ENCODE measurements around the gene HLA-DPA1. TPM values are rescaled to one million over a fixed set of nuclear protein-coding genes. Genes with fewer than 3 reads are reported as not detected.

HLA-DPA1 gene
- total RNA-seq, 1 donor from 2014 or later = 2.8 TPM

- no peaks in the 10 kb centered on the region for H3K9me3 ChIP-seq (ENCODE audit: low read depth)
- Mint-ChIP-seq H3K4me1 (no peaks in the 10 kb centered on the region), H3K27ac (no peak overlapping the region), H3K9me3 (peaks cover 2% of the 10 kb centered on the region), H3K36me3 (no peaks in the 10 kb centered on the region), H3K27me3 (ENCODE audit: insufficient read depth, low read depth) (peaks cover 1% of the 10 kb centered on the region), H3K4me3 (no peak overlapping the region)
- no peaks in the 10 kb centered on the region for H3K36me3 ChIP-seq
- no peak overlapping the region for H3K4me3 ChIP-seq
- H3K4me1 ChIP-seq = no peaks in the 10 kb centered on the region
- H3K9ac ChIP-seq = no peak overlapping the region
- H3K27me3 ChIP-seq = no peaks in the 10 kb centered on the region
- no peaks in the 10 kb centered on the region for H4K20me1 ChIP-seq (ENCODE audit: low read depth)
- peak; percentile 69 for DNase-seq (ENCODE audit: low spot score)
- H3K27ac ChIP-seq = no peak overlapping the region
- no peaks in the 10 kb centered on the region for H3K79me2 ChIP-seq (ENCODE audit: low read depth)
- peak; percentile 67 for TF ChIP-seq CTCF (IDR thresholded peaks at IDR 0.05)
- no peak for TF ChIP-seq EZH2 (IDR thresholded peaks at IDR 0.05)
- H2AFZ ChIP-seq (replicated peaks) = no peak overlapping the region
- no peak overlapping the region for H3K4me2 ChIP-seq
- no peaks in the 10 kb centered on the region for H3F3A ChIP-seq (ENCODE audit: low read depth)
These were observed 18.5 kb upstream of the HLA-DPA1 start for GRCh38 chr6:33091957-33092356.

- Histone ChIP-seq H3K9me3 (ENCODE audit: low read depth) (no peaks in the 10 kb centered on the region), H3K4me1 (no peaks in the 10 kb centered on the region), H3F3A (ENCODE audit: low read depth) (no peaks in the 10 kb centered on the region), H3K79me2 (ENCODE audit: low read depth) (no peaks in the 10 kb centered on the region), H3K4me2 (no peak overlapping the region), H3K4me3 (no peak overlapping the region), H3K36me3 (no peaks in the 10 kb centered on the region), H3K9ac (no peak overlapping the region), H2AFZ (replicated peaks) (no peak overlapping the region), H4K20me1 (ENCODE audit: low read depth) (no peaks in the 10 kb centered on the region), H3K27me3 (no peaks in the 10 kb centered on the region), H3K27ac (no peak overlapping the region)
- no peaks in the 10 kb centered on the region for H3K9me3 Mint-ChIP-seq
- DNase-seq (ENCODE audit: low spot score) = no peak
- TF ChIP-seq EZH2 (IDR thresholded peaks at IDR 0.05) (no peak), CTCF (IDR thresholded peaks at IDR 0.05) (no peak), EZH2phosphoT487 (IDR thresholded peaks at IDR 0.05) (no peak)
- no peak overlapping the region for H3K4me3 Mint-ChIP-seq
- no peak overlapping the region for H3K27ac Mint-ChIP-seq
- H3K36me3 Mint-ChIP-seq = no peaks in the 10 kb centered on the region
- H3K27me3 Mint-ChIP-seq (ENCODE audit: insufficient read depth, low read depth) = no peaks in the 10 kb centered on the region
- no peaks in the 10 kb centered on the region for H3K4me1 Mint-ChIP-seq
These were observed 15.6 kb upstream of the HLA-DPA1 start for GRCh38 chr6:33088931-33089620.

- Histone ChIP-seq H3K4me3 (no peak overlapping the region), H3K36me3 (no peaks in the 10 kb centered on the region), H3F3A (ENCODE audit: low read depth) (no peaks in the 10 kb centered on the region), H3K79me2 (ENCODE audit: low read depth) (no peaks in the 10 kb centered on the region), H3K27me3 (no peaks in the 10 kb centered on the region), H3K9me3 (ENCODE audit: low read depth) (no peaks in the 10 kb centered on the region), H3K27ac (no peak overlapping the region), H2AFZ (replicated peaks) (no peak overlapping the region), H3K4me1 (no peaks in the 10 kb centered on the region), H3K4me2 (no peak overlapping the region), H3K9ac (no peak overlapping the region), H4K20me1 (ENCODE audit: low read depth) (no peaks in the 10 kb centered on the region)
- DNase-seq (ENCODE audit: low spot score) = no peak
- H3K36me3 Mint-ChIP-seq = no peaks in the 10 kb centered on the region
- H3K4me3 Mint-ChIP-seq = no peak overlapping the region
- no peak for TF ChIP-seq EZH2 (IDR thresholded peaks at IDR 0.05)
- no peak for TF ChIP-seq EZH2phosphoT487 (IDR thresholded peaks at IDR 0.05)
- no peak for TF ChIP-seq CTCF (IDR thresholded peaks at IDR 0.05)
- H3K27me3 Mint-ChIP-seq (ENCODE audit: insufficient read depth, low read depth) = no peaks in the 10 kb centered on the region
- H3K27ac Mint-ChIP-seq = no peak overlapping the region
- no peaks in the 10 kb centered on the region for H3K4me1 Mint-ChIP-seq
- H3K9me3 Mint-ChIP-seq = no peaks in the 10 kb centered on the region
These were observed 14.9 kb upstream of the HLA-DPA1 start for GRCh38 chr6:33088258-33088930.

Measured in neural progenitor cell (in vitro differentiated cells).